GF-D8 (cell line): ENCODE data around the gene IGF2.
"Not testable (repeated sequence)": the region's sequence is repeated elsewhere in the genome, so short reads cannot be mapped to it uniquely, and the experiment has no call there.

Source experiments
- DNase-seq: peaks from one replicate; lab custom pipeline; 2025; lab: John Stamatoyannopoulos, UW

IGF2 gene

DNA sequence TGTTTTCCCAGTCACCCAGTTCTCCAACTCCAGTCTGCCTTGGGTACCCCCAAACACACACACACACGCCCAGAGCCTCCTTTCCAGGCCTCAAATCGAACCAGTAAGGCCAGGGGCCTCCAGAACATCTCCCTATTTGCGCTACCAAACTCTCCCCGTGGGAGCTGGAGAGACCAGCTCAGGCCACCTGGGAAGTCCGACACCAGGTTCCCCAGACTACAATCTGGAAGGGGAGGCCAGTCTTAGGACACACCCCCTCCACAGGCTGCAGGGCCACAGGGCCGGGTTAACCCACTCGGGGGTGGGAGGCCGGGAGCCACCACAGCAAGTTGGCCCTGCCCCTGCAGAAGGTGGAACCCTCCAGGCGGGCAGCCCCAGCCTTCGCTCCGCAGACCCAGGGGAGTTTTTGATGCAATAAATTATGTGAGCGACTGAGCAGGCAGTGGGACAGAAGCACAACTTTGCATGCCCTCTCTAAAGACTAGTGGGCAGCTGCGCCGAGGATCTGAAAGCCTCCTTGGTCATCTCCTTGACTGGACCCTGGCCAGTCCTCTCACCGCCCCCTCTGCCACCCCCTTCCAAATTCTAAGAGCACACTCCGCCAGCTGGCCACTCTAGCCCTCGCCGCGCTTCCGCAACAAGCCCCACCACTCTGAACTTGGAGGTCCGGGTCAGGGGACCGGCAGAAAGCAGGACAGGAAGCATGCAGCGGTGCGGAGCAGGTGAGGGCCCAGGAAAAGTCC, 2.8 kb downstream of the IGF2 start:
- no peak for DNase-seq

DNA sequence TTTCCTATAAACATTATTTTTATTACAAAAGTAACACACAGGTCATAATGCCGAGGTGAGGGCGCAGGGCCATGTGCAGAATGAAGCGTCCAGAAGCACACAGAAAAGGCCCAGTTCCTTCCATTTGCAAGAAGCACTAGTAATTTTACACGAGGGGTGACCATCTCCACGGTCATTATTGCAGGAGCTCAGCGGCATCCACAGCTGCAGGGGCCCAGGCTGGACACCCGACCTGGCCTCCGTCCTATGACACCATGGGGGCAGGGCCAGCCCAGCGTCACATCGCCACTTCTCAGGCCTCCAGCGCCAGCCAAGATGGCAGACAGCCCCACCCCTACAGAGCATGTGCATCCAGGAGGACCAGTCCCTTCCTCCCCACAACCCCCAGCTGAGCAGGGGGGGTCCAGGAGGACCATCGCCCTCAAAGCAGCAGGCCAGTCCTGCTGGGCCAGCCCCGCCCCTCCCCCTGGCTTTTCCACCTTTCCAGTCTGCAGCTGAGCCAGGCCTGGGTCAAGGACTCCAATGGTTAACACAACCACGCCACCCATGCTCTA, 3.5 kb downstream of the IGF2 start:
- no peak for DNase-seq

- no peak for DNase-seq
Observed at GRCh38 chr11:2135018-2135569, 4.1 kb downstream of the IGF2 start.

GRCh38 chr11:2134022-2135010, 4.9 kb downstream of the IGF2 start:
- DNase-seq: no peak

GRCh38 chr11:2133241-2134021, 5.8 kb downstream of the IGF2 start:
- no peak for DNase-seq

DNA sequence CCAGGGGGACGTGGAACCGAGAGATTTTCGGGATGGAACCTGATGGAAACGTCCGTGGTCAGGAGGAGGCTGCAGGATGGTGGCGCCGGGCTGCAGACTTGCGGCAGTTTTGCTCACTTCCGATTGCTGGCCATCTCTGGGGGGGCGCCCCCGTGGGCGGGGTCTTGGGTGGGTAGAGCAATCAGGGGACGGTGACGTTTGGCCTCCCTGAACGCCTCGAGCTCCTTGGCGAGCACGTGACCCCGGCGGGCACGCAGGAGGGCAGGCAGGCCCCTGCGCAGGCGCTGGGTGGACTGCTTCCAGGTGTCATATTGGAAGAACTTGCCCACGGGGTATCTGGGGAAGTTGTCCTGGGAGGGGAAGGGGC, 6.3 kb downstream of the IGF2 start:
- DNase-seq: no peak

DNA sequence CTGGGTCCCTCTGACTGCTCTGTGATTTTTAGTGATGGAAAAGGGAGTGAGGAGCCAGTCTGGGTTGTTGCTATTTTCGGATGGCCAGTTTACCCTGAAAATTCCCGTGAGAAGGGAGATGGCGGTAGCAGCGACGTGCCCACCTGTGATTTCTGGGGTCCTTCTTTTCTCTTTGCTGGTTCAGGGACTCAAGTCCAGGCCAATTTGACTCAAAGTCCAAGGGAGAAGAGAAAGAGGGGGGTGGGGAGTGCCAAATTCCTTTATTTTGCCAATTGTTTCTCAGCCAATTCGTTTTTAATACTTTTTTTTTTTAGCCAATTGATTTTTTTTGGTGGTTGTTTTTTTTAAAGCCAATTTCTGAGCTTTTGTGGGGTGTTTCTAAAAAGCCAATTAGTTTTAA, 6.9 kb downstream of the IGF2 start:
- DNase-seq: no peak

- no peak for DNase-seq
Observed at GRCh38 chr11:2131371-2132236, 7.6 kb downstream of the IGF2 start.

DNA sequence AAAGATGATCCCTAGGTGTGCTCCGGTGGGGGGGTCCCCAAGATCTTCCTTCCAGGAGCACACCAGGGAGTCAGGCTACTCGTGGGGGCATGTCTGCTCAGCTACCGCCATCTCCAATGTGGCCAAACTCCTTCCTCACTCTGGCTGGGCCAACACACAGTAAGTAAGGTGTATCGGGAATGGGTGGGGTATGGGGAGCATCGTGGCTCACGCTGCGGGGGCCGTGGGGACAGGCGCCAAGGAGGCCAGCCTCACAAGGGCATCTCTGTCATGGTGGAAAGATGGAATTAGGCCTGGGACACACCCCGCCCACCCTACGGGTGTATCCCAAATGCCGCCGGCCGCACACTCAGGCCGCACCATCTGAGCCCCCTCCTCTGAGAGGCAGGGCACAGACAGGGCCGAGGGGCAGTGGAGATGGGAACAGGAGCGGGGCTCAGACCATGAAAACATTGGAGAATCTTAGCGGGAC, 8.3 kb downstream of the IGF2 start:
- no peak for DNase-seq

GRCh38 chr11:2129699-2130366, 9.4 kb downstream of the IGF2 start:
- no peak for DNase-seq

DNA sequence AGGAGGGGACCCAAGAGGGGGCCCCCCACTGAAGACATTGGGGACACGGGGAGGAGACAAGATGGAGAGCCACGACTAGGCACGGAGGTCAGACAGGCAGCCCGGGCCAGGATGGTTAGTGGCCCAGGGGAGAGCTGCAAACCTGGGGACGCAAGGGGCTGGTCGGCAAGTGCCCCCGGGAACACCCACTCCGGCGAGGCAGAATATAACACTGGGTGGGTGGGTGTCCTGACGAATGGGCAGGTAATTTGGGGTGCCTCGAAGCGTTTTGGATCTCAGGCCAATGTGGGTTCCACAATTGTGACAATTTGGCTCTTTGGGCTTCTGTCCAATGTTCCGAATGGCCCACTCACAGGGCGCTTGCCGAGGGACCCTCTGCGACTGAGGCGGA, 9.9 kb downstream of the IGF2 start:
- DNase-seq: no peak

GRCh38 chr11:2128511-2129307, 10.5 kb downstream of the IGF2 start:
- no peak for DNase-seq

- DNase-seq: no peak
Observed at GRCh38 chr11:2128130-2128510, 11.1 kb downstream of the IGF2 start.

DNA sequence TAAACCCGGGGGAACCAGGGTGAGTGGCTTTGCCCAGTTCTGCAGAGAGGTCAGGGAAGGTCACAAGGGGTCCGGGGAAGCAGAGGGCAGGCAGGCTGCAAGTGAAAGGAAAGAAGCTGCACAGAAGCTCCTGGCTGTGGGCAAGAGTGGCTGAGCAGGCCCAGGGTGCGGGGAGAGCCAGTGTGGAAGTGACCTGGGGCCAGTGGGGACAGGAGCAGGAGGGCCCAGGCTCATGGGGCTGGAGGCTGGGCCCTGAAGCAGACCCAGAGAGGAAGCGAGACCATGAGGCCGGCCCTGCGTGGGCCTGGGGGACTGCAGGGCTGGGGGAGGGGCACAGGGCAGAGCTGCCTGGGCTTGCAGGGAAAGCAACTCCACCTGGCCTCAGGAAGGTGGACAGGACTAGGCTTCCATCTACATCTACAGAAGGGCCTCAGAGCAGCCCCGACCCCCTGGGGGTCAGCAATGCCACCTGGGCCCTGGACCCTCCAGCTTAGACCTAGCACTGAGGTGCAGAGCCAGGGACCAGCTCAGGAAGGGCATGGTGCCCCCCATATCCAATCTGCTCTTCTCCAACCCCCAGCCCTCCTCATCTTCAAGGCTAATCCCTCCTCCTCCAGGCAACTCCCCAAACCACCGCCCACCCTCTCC, 11.6 kb downstream of the IGF2 start:
- no peak for DNase-seq

- DNase-seq: no peak
Observed at GRCh38 chr11:2126520-2127085, 12.6 kb downstream of the IGF2 start.

GRCh38 chr11:2124736-2125484, 14.3 kb downstream of the IGF2 start:
- DNase-seq: not testable (repeated sequence)

GRCh38 chr11:2123628-2123960, 15.6 kb downstream of the IGF2 start:
- DNase-seq: no peak
